Measurements from ENCODE around the gene GAREM1.

GRCh38 chr18:32302806-32303205, 167.9 kb downstream of the GAREM1 start:
- TF ChIP-seq CTCF (conservative IDR thresholded peaks at IDR 0.05; ENCODE audit: low read depth, low read length) (no peak), EZH2 (IDR thresholded peaks at IDR 0.05; ENCODE audit: low read length, unreplicated experiment) (no peak), EZH2phosphoT487 (IDR thresholded peaks at IDR 0.05; ENCODE audit: borderline replicate concordance, low read length) (no peak)
